Natural killer cell (primary cell): ENCODE measurements around the gene PPP1R14B. TPM values are rescaled to one million over a fixed set of nuclear protein-coding genes. Genes with fewer than 3 reads are reported as not detected.

ENCODE experiments used
- ATAC-seq, 3 donors: fragments of 150-1000 bp in 2 of 3; fragments of 200-7000 bp in 1 of 3; cut with Tn5 transposase; 1 replicate in 1 of 3; 2 replicates in 2 of 3; pipeline ENCODE4 v1.10.0; 2021; ENCODE audit warnings: mild to moderate bottlenecking in 2 of 3, moderate library complexity in 2 of 3
- DNase-seq, 2 donors: peaks; one replicate each; pipeline versions ENCODE4 v3.0.0 to v3.0.0-alpha.2; 2013 to 2021; ENCODE audit warnings: mixed read lengths in 1 of 2
- H3K27ac ChIP-seq: one replicate; pipeline ENCODE4 v1.5.1; 2013; ENCODE audit warnings: mild to moderate bottlenecking, low read length
- H3K27me3 ChIP-seq: one replicate; pipeline ENCODE4 v1.6.1; 2013; ENCODE audit warnings: low read length; ENCODE audit not compliant: control insufficient read depth, insufficient read depth
- H3K36me3 ChIP-seq: one replicate; pipeline ENCODE4 v1.6.1; 2013; ENCODE audit warnings: low read length; ENCODE audit not compliant: control insufficient read depth, insufficient read depth
- H3K4me1 ChIP-seq: one replicate; pipeline ENCODE4 v1.6.1; 2013; ENCODE audit warnings: low read length; ENCODE audit not compliant: control insufficient read depth, insufficient read depth
- H3K4me3 ChIP-seq: one replicate; pipeline ENCODE4 v1.5.1; 2013; ENCODE audit warnings: low read length
- H3K9me3 ChIP-seq: one replicate; pipeline ENCODE4 v1.6.1; 2013; ENCODE audit warnings: low read length; ENCODE audit not compliant: control insufficient read depth, insufficient read depth
- H3K27ac Mint-ChIP-seq, 2 donors: one replicate each; pipeline ENCODE4 v1.8.0; 2022; ENCODE audit warnings: mild to moderate bottlenecking in 2 of 2, mixed read lengths in 2 of 2, moderate library complexity in 1 of 2
- H3K27me3 Mint-ChIP-seq, 2 donors: one replicate each; pipeline ENCODE4 v1.8.0; 2022; ENCODE audit warnings: low read depth in 2 of 2, mixed read lengths in 2 of 2
- H3K36me3 Mint-ChIP-seq: one replicate; pipeline ENCODE4 v1.8.0; 2022; ENCODE audit warnings: mixed read lengths
- H3K4me1 Mint-ChIP-seq, 2 donors: one replicate each; pipeline ENCODE4 v1.8.0; 2022; ENCODE audit warnings: mixed read lengths in 2 of 2
- H3K4me3 Mint-ChIP-seq: one replicate; pipeline ENCODE4 v1.8.0; 2022; ENCODE audit warnings: mild to moderate bottlenecking, moderate library complexity, mixed read lengths
- H3K9me3 Mint-ChIP-seq, 2 donors: one replicate each; pipeline ENCODE4 v1.8.0; 2022; ENCODE audit warnings: mixed read lengths in 2 of 2
- CTCF ChIP-seq: fragments of 200-600 bp; IDR thresholded peaks from one replicate; pipeline ENCODE4 v1.8.0; 2022; ENCODE audit warnings: antibody characterized with exemption
- WGBS: methylation state at CpG from one replicate; pipeline ENCODE4 v1.1.7; 2013; ENCODE audit warnings: missing lambda C conversion rate; ENCODE audit not compliant: insufficient coverage; 5-methylcytosine and 5-hydroxymethylcytosine counted together
- intact Hi-C: fragments of 100-400 bp; cut with micrococcal nuclease; formaldehyde crosslinking; loops from one replicate; pipeline ENCODE4 v1.14.2; 2022
- total RNA-seq, 4 donors: library from RNA; stranded (reverse); fragments of 120-200 nt in 1 of 4; gene quantifications; one replicate each; pipeline versions ENCODE4 v1.2.3 to v1.2.4, GENCODE V29; 2013 to 2022

PPP1R14B gene
- total RNA-seq, 3 donors from 2014 or later (not counting 1 experiment from before 2014, with no cell fraction given) = 16.9 to 21.3 (median 21.0) TPM

- TF ChIP-seq CTCF = no peak
- intact Hi-C loops = no loop called here
- no peak for ATAC-seq
- Histone ChIP-seq H3K4me1 (peaks cover 36% of the 10 kb centered on the region), H3K27me3 (no peaks in the 10 kb centered on the region), H3K36me3 (peaks cover 50% of the 10 kb centered on the region), H3K4me3 (no peak overlapping the region), H3K27ac (no peak overlapping the region), H3K9me3 (no peaks in the 10 kb centered on the region)
- H3K36me3 Mint-ChIP-seq = no peaks in the 10 kb centered on the region
- H3K4me3 Mint-ChIP-seq = no peak overlapping the region
- 89% methylated on average over 24 of the region's 24 CpGs for WGBS
- DNase-seq = no peak
- no peak overlapping the region for H3K27ac Mint-ChIP-seq
- H3K4me1 Mint-ChIP-seq = peaks cover 21 to 44% of the 10 kb centered on the region in 2 donors
- no peaks in the 10 kb centered on the region for H3K27me3 Mint-ChIP-seq
- H3K9me3 Mint-ChIP-seq = no peaks in the 10 kb centered on the region
These were observed 23.6 kb downstream of the PPP1R14B start for GRCh38 chr11:64223001-64223651.

- peaks cover 21 to 39% of the 10 kb centered on the region in 2 donors for H3K4me1 Mint-ChIP-seq
- no peaks in the 10 kb centered on the region for H3K9me3 ChIP-seq
- no peak for DNase-seq
- H3K4me3 ChIP-seq = no peak overlapping the region
- no peak overlapping the region for H3K27ac ChIP-seq
- no peaks in the 10 kb centered on the region for H3K27me3 Mint-ChIP-seq
- peaks cover 52% of the 10 kb centered on the region for H3K36me3 ChIP-seq
- intact Hi-C loops = no loop called here
- no peak for TF ChIP-seq CTCF
- H3K36me3 Mint-ChIP-seq = no peaks in the 10 kb centered on the region
- no peak for ATAC-seq
- H3K9me3 Mint-ChIP-seq = no peaks in the 10 kb centered on the region
- peaks cover 35% of the 10 kb centered on the region for H3K4me1 ChIP-seq
- H3K27ac Mint-ChIP-seq = no peak overlapping the region
- H3K4me3 Mint-ChIP-seq = no peak overlapping the region
- no peaks in the 10 kb centered on the region for H3K27me3 ChIP-seq
- WGBS = 87% methylated on average over 8 of the region's 9 CpGs
These were observed 24.1 kb downstream of the PPP1R14B start for GRCh38 chr11:64222651-64223000.

- Histone ChIP-seq H3K36me3 (peaks cover 59% of the 10 kb centered on the region), H3K4me3 (no peak overlapping the region), H3K9me3 (no peaks in the 10 kb centered on the region), H3K27ac (no peak overlapping the region), H3K4me1 (peaks cover 20% of the 10 kb centered on the region), H3K27me3 (no peaks in the 10 kb centered on the region)
- Mint-ChIP-seq H3K27ac (no peak overlapping the region), H3K36me3 (no peaks in the 10 kb centered on the region), H3K9me3 (no peaks in the 10 kb centered on the region), H3K4me1 (peaks cover 12 to 28% of the 10 kb centered on the region in 2 donors), H3K27me3 (no peaks in the 10 kb centered on the region), H3K4me3 (no peak overlapping the region)
- no peak for TF ChIP-seq CTCF
- 94% methylated on average over 14 of the region's 14 CpGs for WGBS
- intact Hi-C loops = no loop called here
- no peak for ATAC-seq
- no peak for DNase-seq
These were observed 25.9 kb downstream of the PPP1R14B start for GRCh38 chr11:64220798-64221197.

- no peak for DNase-seq
- Histone ChIP-seq H3K27me3 (no peaks in the 10 kb centered on the region), H3K36me3 (peaks cover 62% of the 10 kb centered on the region), H3K27ac (no peak overlapping the region), H3K4me1 (peaks cover 15% of the 10 kb centered on the region), H3K4me3 (no peak overlapping the region), H3K9me3 (no peaks in the 10 kb centered on the region)
- 96% methylated on average over 17 of the region's 17 CpGs for WGBS
- TF ChIP-seq CTCF = no peak
- Mint-ChIP-seq H3K27me3 (no peaks in the 10 kb centered on the region), H3K9me3 (no peaks in the 10 kb centered on the region), H3K27ac (no peak overlapping the region), H3K36me3 (no peaks in the 10 kb centered on the region), H3K4me1 (peaks cover 10 to 22% of the 10 kb centered on the region in 2 donors), H3K4me3 (no peak overlapping the region)
- ATAC-seq = no peak
- intact Hi-C loops = no loop called here
These were observed 26.5 kb downstream of the PPP1R14B start for GRCh38 chr11:64220271-64220670.
